Gastroesophageal sphincter (tissue), 4 donors: ENCODE measurements around the gene MAPK1. TPM values are rescaled to one million over a fixed set of nuclear protein-coding genes. Genes with fewer than 3 reads are reported as not detected.
"Not testable (repeated sequence)": the region's sequence is repeated elsewhere in the genome, so short reads cannot be mapped to it uniquely, and the experiment has no call there.

Source experiments
- ATAC-seq: fragments of 150-250 bp; one replicate; pipeline ENCODE4 v1.9.1; 2016; ENCODE audit warnings: mild to moderate bottlenecking, moderate library complexity
- H3K27ac ChIP-seq, 4 donors: fragments of 200-600 bp; sonication (generic) in 3 of 4; 1 replicate in 3 of 4; 2 replicates in 1 of 4; pipeline ENCODE4 v1.5.1; 2016 to 2019
- H3K27me3 ChIP-seq: fragments of 200-600 bp; sonication (generic); one replicate; pipeline ENCODE4 v1.5.1; 2019
- H3K36me3 ChIP-seq, 2 donors: fragments of 200-600 bp; sonication (generic); one replicate each; pipeline ENCODE4 v1.5.1; 2019; ENCODE audit warnings: control low read depth in 1 of 2
- H3K4me1 ChIP-seq, 3 donors: fragments of 200-600 bp; sonication (generic); 1 replicate in 2 of 3; 2 replicates in 1 of 3; pipeline ENCODE4 v1.5.1; 2016 to 2019; ENCODE audit warnings: control low read depth in 2 of 3
- H3K4me3 ChIP-seq, 2 donors: fragments of 200-600 bp; sonication (generic); one replicate each; pipeline ENCODE4 v1.5.1; 2019; ENCODE audit warnings: mild to moderate bottlenecking in 1 of 2, moderate library complexity in 1 of 2
- H3K9me3 ChIP-seq, 3 donors: fragments of 200-600 bp; sonication (generic); one replicate each; pipeline ENCODE4 v1.5.1; 2017 to 2019; ENCODE audit warnings: control low read depth in 2 of 3
- EP300 ChIP-seq: sonication (generic); formaldehyde crosslinking; IDR thresholded peaks from one replicate; pipeline ENCODE4 v1.6.1; 2017; ENCODE audit warnings: antibody characterized with exemption, mild to moderate bottlenecking
- POLR2A ChIP-seq, 2 donors: fragments of 450-650 bp; IDR thresholded peaks; one replicate each; pipeline ENCODE4 v1.6.1; 2017; ENCODE audit warnings: antibody characterized with exemption in 2 of 2, mild to moderate bottlenecking in 2 of 2, moderate library complexity in 1 of 2
- POLR2AphosphoS5 ChIP-seq: sonication (generic); formaldehyde crosslinking; IDR thresholded peaks from one replicate; pipeline ENCODE4 v1.6.1; 2017; ENCODE audit warnings: antibody characterized with exemption
- WGBS, 2 donors: methylation state at CpG; one replicate each; pipeline ENCODE4 v1.1.5; 2018; ENCODE audit warnings: low coverage in 1 of 2; 5-methylcytosine and 5-hydroxymethylcytosine counted together
- total RNA-seq, 4 donors: library from RNA; depleted of rRNA; stranded (reverse); fragments of >200 nt; gene quantifications; one replicate each; pipeline ENCODE4 v1.1.0, GENCODE V29; 2016
- TF ChIP-seq, protein P1 (sequence below), 4 experiments: fragments of 200-600 bp in 2 of 4; fragments of 450-650 bp in 2 of 4; sonication (generic) in 1 of 4; IDR thresholded peaks; one replicate each; pipeline ENCODE4 v1.5.1; 2017 to 2019; ENCODE audit warnings: antibody characterized with exemption in 4 of 4, mild to moderate bottlenecking in 2 of 4, moderate library complexity in 2 of 4

Gene MAPK1
- 10 to 100 TPM; 40.3 to 70.8 (median 57.4) TPM for total RNA-seq

DNA sequence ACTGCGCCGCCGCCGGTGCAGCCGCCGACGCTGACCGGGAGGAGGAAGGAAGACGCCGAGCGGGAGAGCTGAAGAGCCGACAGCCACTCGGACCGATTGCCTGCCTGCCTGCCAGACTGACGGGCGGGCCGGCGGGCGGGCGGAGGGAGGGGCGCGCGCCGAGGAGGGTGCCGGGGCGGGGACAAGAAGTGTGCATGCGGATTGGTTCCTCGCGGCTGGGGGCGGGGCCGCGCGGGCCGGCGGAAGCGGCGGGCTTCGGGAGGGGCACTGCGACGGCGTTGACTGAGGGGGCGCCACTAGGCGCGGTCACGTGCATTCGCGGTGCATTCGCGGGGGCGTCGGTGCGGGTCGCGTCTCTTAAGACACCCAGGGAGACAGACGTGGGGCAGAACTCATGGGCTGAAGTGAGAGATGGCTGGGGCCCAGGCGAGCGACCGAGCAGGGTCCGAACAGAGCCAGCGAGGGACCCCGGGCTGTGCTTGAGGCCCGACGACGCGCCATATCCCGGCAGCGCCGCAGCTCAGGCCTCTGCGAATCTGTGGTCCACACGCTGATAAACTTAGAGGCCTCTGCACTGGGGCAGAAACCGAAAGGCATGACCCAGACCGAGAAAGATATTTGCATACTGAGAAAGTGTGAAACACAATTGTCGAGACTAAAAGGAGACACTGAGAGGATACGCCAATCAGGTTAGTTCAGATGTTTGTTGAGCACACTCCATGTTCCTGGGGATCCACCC lies at the start of gene MAPK1:
Gene MAPK1 (minus strand): TSS at position 118 of the 739 bp plus-strand sequence. CDS start 205 bp downstream, outside the sequence.
- WGBS, 2 donors: 0 to 18% methylated on average over 4 to 22 of the region's 74 CpGs
- Histone ChIP-seq H3K4me3 (peak within 1 kb of the TSS; percentile 70 to 91), H3K36me3 (no peaks in the 10 kb centered on the region), H3K9me3 (no peaks in the 10 kb centered on the region), H3K4me1 (peaks cover 0 to 46% (median 19%) of the 10 kb centered on the region in 3 donors), H3K27ac (peak within 1 kb of the TSS; percentile 70 to 98 (median 92)), H3K27me3 (no peaks in the 10 kb centered on the region)
- no peak for TF ChIP-seq EP300
- TF ChIP-seq, protein P1, sequence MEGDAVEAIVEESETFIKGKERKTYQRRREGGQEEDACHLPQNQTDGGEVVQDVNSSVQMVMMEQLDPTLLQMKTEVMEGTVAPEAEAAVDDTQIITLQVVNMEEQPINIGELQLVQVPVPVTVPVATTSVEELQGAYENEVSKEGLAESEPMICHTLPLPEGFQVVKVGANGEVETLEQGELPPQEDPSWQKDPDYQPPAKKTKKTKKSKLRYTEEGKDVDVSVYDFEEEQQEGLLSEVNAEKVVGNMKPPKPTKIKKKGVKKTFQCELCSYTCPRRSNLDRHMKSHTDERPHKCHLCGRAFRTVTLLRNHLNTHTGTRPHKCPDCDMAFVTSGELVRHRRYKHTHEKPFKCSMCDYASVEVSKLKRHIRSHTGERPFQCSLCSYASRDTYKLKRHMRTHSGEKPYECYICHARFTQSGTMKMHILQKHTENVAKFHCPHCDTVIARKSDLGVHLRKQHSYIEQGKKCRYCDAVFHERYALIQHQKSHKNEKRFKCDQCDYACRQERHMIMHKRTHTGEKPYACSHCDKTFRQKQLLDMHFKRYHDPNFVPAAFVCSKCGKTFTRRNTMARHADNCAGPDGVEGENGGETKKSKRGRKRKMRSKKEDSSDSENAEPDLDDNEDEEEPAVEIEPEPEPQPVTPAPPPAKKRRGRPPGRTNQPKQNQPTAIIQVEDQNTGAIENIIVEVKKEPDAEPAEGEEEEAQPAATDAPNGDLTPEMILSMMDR (IDR thresholded peaks at IDR 0.05): peak in 3 of 4 experiments; percentile 49 to 60 (median 59)
- peak; percentile 92 for TF ChIP-seq POLR2AphosphoS5
- peak; percentile 78 to 86 for TF ChIP-seq POLR2A (IDR thresholded peaks at IDR 0.05)
- peak; percentile 98 for ATAC-seq

DNA sequence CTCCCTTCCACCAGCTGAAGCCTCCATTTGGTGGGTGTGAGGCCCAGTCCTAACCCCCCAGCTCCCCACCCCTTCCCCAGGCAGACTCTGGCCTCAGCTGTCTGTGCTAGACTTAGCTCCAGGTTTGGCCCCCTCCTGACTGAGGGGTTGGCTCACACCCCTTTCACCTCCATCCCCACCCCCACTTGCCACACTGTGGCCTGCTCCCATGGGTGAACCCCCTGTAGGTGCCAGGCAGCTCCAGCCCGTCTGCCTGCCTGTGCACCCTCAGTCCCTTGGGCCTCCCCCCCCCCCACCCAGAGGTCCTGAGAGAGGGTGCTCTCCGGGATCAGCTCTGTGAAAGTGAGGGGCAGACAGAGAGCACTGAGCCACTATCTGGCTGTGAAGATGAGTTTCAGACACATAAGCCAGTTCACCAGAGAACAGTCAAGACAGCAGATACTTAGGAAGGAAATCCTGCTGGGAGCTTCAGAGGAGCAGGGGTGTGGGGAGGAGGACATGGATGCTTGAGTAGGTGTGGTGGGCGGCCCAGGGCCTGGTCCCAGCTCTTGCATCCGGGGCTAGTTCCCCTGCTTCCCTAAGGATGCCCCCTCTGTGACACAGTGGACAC lies 49.0 kb upstream of the MAPK1 start:
- H3K9me3 ChIP-seq: no peaks in the 10 kb centered on the region
- TF ChIP-seq, protein P1 (IDR thresholded peaks at IDR 0.05): no peak
- no peak for TF ChIP-seq POLR2AphosphoS5
- no peak for TF ChIP-seq POLR2A (IDR thresholded peaks at IDR 0.05)
- no peak for TF ChIP-seq EP300
- H3K27ac ChIP-seq: no peak overlapping the region
- H3K4me1 ChIP-seq: peaks cover 0 to 13% (median 7%) of the 10 kb centered on the region in 3 donors
- no peak for ATAC-seq
- no peak overlapping the region for H3K4me3 ChIP-seq
- H3K27me3 ChIP-seq: no peaks in the 10 kb centered on the region
- WGBS, 2 donors: 29% methylated on average over 1 of the region's 4 CpGs; no CpG with 5 or more reads in 1 of the 2 donors
- peaks cover 0 to 23% of the 10 kb centered on the region in 2 donors for H3K36me3 ChIP-seq

DNA sequence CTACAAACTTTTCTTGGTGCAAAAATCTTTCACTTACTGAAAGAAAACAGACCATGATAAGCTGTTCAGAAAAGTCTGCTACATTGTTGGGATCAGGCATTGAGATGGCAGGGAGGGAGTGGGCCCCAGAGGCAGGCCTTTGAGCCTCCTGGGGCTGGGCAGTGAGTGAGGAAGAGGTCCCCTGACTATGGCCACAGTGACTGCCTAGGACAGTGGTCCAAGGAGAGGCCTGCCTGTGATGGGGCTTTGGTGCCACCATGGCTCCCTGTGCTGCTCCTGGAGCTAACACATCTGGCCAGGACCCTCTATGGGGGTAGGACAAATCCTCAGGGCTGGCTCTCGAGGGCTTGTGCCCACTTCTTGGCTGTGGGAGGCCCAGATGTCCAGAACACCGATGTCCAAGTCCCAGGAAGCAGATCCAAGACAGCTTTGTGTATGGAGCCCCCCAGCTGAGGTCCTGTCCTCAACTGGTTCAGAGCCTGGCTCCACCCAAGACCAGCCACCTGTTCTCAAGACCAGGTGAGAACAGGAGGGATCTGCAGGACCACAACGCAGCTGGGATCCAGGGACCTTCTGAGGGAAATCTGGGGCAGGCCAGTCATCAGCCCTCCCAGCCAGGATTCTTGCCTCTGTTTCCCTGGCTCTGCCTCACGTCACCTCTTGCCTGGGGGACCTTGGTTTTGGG lies 48.3 kb upstream of the MAPK1 start:
- H3K27me3 ChIP-seq: no peaks in the 10 kb centered on the region
- WGBS, 2 donors: no CpG with 5 or more reads among the region's 4 CpGs
- H3K27ac ChIP-seq: no peak overlapping the region
- peaks cover 0 to 13% (median 7%) of the 10 kb centered on the region in 3 donors for H3K4me1 ChIP-seq
- no peaks in the 10 kb centered on the region for H3K9me3 ChIP-seq
- TF ChIP-seq POLR2A (IDR thresholded peaks at IDR 0.05) (no peak), POLR2AphosphoS5 (no peak), EP300 (no peak)
- TF ChIP-seq, protein P1 (IDR thresholded peaks at IDR 0.05): no peak
- peaks cover 0 to 18% of the 10 kb centered on the region in 2 donors for H3K36me3 ChIP-seq
- no peak for ATAC-seq
- no peak overlapping the region for H3K4me3 ChIP-seq

DNA sequence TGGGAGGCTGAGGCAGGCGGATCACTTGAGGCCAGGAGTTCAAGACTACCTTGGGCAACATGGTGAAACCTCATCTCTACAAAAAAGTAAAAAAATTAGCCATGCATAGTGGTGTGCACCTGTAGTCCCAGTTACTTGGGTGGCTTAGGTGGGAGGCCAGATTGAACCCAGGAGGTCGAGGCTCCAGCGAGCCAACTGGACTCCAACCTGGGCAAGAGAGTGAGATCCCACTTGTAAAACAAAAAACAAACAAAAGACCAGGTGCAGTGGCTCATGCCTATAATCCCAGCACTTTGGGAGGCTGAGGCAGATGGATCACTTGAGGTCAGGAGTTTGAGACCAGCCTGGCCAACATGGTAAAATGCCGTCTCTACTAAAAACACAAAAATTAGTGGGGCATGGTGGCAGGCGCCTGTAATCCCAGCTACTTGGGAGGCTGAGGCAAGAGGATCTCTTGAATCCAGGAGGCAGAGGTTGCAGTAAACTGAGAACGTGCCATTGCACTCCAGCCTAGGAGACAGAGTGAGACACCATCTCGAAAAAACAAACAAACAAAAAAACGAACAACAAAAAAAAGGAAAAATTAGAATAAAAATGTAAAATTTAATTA lies 46.7 kb upstream of the MAPK1 start:
- 87 to 100% methylated on average over 2 to 8 of the region's 8 CpGs for WGBS, 2 donors
- not testable (repeated sequence) for ATAC-seq, H3K4me3 ChIP-seq, H3K9me3 ChIP-seq, H3K27ac ChIP-seq, H3K27me3 ChIP-seq, H3K36me3 ChIP-seq
- peaks cover 0 to 13% (median 7%) of the 10 kb centered on the region in 3 donors for H3K4me1 ChIP-seq

DNA sequence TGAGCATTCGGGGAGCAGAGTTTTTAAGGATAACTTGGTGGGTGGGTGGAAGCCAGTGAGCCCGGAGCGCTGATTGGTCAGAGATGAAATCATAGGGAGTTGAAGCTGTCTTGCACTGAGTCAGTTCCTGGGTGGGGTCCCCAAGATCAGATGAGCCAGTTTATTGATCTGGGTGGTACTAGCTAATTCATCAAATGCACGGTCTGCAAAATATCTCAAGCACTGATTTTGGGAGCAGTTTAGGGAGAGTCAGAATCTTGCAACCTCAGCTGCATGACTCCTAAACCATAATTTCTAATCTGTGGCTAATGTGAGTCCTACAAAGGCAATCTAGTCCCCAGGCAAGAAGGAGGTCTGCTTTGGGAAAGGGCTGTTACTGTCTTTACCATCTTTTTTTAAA lies 42.9 kb upstream of the MAPK1 start:
- H3K27ac ChIP-seq, H3K36me3 ChIP-seq, ATAC-seq, H3K27me3 ChIP-seq, H3K4me1 ChIP-seq, H3K9me3 ChIP-seq, H3K4me3 ChIP-seq: not testable (repeated sequence)
- WGBS, 2 donors: 91 to 100% methylated on average over 3 to 4 of the region's 4 CpGs
